Caki2 (cell line): ENCODE measurements around the gene PIP5K1C. TPM values are rescaled to one million over a fixed set of nuclear protein-coding genes. Genes with fewer than 3 reads are reported as not detected.
A peak's percentile ranks its signal among the peaks of the same experiment; 100 is the strongest.

Experiments
- DNase-seq: peaks from one replicate; pipeline ENCODE4 v3.0.0-alpha.2; 2015; ENCODE audit warnings: low read depth
- in situ Hi-C: cut with HindIII; loops from 2 replicates; pipeline ENCODE4 v1.10.0; 2016; ENCODE audit warnings: low sequenced_read_pairs, low pct_unique_long_range_greater_than_20kb, mixed read lengths
- total RNA-seq: library from RNA; depleted of rRNA; stranded (reverse); fragments of >200 nt; shearing (Covaris generic); gene quantifications from 2 replicates; pipeline ENCODE4 v1.2.3, GENCODE V29; 2014; ENCODE audit warnings: low replicate concordance

PIP5K1C gene
- total RNA-seq, 1 experiment from 2014 or later = 6.4 TPM

DNA sequence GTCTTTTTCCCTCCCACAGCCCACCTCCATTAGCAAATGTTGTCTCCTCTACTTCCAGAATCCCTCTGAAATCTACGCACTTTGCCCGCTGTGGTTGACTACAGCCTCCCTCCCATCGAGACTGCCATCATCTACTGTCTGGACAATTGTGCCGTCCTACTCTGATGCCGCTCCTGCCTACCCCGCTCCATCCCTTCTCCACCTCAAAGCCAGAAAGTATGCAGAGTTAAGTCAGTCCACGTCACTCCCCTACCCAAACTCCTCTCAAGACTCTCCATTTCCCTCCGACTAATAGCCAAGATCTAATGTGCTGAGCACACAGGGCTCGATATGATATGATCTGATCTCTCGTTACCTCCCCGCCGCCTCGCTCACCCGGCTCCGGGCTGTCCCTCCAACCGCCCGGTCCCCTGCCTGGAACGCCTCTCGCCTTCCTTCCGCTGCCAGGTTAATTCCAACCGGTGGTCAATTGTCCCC lies 74.2 kb downstream of the PIP5K1C start:
- in situ Hi-C loops = no loop called here

DNA sequence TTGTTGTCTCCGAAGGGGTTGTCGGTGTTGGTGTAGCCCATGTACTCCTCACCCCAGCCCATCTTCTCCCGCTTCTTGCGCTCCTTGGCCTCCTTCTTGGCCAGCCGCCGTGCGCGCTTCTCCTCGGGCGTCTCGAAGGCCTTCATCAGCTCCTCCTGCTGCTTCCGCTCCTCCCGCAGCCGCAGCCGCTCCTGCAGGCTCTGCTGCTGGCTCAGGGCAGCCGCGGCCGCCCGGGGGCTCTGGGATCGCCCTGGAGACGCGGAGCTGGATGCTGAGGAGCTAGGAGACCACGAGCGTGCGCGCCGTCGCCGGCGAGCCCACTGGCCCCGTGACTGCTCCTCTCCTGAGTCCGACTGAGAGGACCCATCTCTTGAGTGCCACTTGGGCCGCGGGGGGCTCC lies 76.6 kb downstream of the PIP5K1C start:
- DNase-seq = no peak
- in situ Hi-C loops = no loop called here

More for the DNA sequence above, 74.2 kb downstream of the PIP5K1C start:
- no peak for DNase-seq

DNA sequence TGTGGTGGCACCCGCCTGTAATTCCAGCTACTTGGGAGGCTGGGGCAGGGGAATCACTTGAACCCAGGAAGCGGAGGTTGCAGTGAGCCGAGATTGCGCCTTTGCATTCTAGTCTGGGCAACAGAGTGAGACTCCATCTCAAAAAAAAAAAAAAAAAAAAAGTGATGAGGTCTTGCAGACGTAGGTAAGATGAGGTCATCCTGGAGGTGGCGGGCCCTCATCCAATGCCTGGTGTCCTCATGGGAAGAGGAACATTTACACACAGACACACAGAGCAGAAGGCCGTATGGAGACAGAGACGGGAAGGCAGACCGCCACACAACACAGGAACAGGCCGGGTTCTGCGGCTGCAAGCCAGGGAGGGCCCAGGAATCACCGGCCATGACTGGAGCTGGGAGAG lies 78.0 kb downstream of the PIP5K1C start:
- DNase-seq = no peak
- in situ Hi-C loops = no loop called here

DNA sequence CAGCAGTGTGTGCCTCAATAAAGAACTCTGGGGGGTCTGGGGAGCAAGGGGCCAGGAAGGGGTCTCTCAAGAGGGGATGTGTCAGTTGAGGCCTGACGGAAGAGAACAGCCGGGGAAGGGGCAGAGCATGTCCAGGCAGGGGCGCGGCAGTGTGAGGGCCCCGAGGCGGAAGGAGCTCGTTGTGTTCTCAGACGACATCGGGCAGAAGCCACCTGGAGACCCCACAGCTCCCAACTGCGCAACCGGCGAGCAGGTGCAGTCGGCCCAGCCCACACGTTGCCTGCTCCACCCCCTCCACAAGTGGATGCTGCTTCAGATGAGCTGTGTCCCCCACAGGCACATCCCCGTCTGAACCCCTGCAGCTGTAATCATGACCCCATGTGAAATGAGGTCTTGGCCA lies 78.6 kb downstream of the PIP5K1C start:
- DNase-seq = no peak
- in situ Hi-C loops = no loop called here

DNA sequence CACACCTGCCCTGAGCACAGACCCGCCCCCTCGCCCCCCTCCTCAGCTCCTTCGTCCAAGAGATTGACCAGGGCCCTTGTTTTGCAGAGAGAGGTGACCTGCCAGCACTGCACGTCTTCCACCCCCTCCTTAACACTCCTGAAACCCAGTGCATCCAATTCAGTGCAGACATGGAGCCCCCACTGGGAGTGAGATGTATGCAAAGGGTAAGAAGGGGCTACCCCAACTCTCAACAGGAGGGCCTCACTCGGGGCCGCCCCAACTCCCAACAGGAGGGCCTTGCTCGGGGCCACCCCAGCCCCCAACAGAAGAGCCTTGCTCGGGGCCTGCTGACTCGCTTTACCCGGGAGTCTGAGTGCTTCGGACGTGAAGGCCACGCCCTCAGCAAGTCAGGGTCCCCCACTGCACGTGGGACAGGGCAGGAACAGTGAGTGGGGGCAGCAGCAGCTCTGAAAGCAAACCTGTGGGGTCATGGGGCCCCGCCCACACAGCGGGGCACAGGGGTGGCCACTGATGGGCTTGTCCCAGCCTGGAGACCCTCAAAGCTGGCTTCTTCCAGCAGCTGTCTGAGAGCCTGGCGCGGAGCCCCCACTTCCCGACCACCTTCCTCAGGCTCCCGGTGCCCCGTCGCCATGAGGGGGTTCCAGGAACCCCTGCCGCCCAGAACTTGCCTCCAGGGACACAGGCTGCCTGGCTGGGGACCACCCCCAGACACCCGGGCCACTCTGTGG lies 79.3 kb downstream of the PIP5K1C start:
- in situ Hi-C loops = no loop called here

DNA sequence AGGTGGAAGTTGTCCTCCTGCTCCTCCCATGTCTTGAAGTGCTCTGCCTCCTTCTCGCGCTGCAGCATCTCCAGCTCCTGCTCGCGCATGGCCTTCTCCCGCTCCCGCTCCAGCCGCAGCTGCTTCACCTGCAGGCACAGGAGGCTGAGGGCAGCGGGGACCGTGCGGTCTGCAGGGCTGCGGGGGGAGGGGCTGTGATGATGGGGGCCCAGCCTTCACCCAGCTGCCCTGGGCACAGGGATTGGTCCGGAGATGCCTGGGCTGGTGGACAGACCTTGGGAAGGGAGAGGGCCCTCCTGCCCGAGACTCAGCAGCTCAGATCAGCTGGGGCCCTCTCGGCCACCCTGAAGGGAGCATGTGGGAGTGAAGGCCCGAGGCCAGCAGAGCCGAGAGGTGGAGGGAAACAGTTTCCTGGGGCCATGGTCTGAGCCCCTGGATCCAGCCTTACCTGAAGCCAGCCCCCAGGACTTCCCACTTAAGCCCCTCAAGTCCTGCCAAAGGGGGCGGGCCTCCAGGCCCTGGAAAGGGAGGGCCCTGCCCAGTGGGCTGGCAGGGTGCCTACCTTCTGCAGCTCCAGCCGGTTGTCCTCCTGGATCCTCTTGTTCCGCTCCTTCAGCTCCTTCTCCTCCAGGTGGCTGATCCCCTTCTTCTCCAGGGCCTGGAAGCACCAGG lies 80.0 kb downstream of the PIP5K1C start:
- DNase-seq = no peak
- in situ Hi-C loops = no loop called here

More for the DNA sequence above, 79.3 kb downstream of the PIP5K1C start:
- DNase-seq = no peak

DNA sequence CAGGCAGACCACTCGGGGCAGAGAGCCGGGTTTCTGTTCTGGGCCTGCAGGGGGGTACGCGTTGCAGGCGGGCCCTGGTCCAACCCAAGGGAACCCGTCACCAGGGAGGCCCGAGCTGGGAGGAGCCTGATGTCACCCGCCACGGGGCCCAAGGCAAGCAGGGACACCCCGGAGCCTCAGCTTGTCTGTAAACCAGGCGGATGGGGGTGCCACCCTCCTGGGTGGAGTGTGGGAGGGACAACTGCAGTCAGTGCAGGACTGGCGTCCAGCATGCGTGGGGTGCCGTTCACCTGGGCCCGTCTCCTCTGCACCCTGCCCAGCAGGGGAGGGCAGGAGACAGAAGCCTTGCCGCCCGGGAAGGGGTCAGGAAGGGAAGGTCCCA lies 80.6 kb downstream of the PIP5K1C start:
- in situ Hi-C loops = no loop called here
- no peak for DNase-seq

DNA sequence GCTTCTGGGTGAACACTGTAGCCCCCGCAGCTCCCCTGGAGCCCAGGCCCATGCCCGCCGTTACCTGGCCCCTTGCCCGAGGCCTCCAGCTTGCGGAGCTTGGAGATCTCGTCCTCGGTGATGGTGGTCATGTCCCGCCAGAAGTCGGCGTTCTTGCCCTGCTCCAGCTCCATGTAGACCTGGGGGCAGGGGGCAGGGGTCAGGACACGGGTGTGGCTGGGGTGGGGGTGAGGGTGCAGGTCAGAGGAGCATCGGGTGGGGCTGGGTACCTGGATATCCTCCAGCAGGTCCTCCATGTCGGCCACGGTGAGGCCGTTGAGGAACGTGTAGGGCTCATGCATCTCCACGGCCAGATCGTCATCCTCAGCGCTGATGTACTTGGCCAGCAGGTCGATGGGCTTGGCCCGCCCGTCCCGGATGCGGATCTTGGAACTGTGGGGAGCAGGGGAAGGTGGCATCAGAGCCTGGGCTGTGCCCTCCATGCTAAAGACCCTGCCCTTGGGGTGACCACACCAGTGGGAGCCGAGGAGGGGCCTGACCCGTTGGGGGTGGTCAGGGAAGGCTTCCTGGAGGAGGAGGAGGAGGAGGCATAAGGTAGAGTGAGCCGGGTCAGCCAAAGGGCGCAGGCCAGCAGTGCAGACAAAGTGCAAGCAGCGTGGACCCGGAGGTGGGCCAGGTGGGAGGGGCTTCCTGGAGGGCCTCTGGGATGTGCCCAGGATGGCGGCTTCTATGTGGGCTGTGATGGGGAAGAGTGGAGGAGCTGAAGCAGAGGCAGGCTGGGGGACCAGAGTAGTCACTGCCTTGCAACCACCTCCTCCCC lies 81.2 kb downstream of the PIP5K1C start:
- in situ Hi-C loops = no loop called here
- DNase-seq = no peak

DNA sequence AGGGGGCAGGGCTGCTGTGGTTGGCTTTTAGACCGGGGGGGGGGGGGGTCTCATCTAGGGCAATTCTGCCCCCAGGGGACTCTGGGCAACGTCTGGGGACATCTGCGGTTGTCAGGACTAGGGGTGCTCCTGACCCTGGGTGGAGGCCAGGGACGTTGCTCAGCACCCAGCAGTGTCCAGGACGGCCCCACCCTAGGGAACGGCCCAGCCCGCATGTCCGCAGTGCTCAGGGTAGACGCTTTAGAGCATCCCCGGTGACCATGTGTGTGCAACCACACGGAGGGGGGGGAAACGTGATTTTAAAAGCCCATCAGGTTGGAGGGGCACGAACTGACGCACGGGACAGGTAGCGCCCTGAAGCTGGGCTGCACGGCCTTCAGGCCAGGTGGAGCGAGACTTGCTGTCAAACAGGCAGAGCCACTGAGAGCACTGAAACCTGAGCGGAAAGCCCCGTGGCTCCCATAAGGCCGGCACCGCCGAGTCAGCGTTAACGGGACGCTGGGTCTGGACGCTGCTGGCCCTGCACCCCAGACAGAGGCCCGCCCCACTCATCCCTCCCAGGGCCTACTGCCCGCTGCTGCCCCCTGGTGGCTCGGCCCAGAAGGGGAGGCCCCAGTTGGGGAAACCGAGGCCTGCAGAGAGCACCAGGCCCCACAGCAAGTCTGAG lies 82.0 kb downstream of the PIP5K1C start:
- in situ Hi-C loops = no loop called here
- DNase-seq = peak; percentile 12

DNA sequence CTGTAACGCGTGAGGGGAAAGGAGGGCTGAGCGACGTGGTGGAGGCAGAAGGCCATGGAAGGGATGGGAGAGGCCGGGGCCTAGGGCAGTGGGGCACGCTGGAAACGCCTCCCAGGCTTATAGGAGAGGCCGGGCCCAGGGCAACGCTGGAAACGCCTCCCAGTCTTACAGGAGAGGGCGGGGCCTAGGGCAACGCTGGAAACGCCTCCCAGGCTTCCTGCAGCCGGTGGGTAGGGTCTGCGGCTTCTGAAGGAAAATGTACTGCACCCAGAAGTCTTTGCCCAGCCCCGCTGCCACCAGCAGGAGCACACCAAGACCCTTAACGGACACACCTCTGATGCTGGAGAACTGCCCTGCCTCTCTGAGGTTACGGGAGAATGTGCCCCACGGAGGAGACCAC lies 82.8 kb downstream of the PIP5K1C start:
- no peak for DNase-seq
- in situ Hi-C loops = no loop called here

DNA sequence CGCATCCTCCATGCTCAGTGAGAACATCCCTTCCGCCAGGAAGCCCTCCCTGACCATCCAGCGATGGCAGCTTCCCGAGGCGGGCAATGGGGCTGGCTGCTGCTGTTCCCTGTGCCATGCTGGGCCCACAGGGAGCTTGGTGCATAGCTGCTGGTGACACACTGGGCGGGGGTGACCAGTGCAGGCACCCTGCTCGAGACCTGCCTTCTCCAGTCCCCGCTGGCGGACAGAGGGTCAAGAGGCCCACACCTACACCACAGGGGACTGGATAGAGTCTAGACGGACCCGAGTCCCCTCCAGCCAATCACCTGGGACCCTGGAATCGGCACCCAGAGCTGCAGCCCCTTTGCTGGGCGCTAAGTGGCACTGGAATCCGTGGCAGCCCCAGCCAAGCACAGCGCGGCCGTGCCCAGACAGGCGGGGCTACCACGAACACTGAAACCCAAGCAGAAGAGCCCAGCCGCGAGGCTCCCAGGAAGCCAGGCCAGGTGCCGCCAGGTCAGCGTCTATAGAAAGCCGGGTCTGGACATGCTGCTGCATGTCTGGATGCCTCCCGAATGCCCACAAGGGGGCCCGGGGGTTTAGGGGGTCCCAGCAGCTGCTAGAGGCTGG lies 84.6 kb downstream of the PIP5K1C start:
- in situ Hi-C loops = no loop called here
- no peak for DNase-seq

DNA sequence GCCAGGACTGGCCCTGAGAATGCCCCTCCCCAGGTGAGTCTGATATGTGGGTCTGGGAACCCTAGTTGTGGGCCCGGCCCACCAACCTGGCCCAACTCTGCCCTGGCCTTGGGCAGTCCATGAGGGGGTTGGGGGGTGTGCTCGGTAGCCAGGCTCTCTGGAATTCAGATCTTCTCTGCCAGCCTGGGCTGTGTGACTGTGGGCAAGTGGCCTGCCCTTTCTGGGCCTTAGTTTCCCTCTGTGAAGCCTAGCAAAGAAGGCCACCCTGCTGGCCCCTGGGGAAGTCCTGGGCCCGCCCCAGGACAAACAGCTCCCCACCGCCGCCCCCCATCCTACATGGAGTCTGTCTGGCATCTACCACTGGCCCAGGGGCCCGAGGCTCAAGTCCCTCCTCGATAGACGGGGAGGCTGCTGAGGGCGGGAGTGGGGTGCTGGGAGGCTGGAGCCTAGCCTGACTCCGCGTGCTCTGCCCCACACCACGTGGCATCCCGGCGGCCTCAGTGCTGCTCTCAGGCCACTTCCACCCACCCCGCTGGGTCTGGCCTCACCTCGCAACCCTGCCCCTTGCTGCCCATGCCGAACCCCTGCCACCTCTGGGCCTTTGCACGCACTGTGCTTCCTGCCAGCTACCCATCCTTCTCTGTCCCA lies 85.3 kb downstream of the PIP5K1C start:
- in situ Hi-C loops = no loop called here
- no peak for DNase-seq

DNA sequence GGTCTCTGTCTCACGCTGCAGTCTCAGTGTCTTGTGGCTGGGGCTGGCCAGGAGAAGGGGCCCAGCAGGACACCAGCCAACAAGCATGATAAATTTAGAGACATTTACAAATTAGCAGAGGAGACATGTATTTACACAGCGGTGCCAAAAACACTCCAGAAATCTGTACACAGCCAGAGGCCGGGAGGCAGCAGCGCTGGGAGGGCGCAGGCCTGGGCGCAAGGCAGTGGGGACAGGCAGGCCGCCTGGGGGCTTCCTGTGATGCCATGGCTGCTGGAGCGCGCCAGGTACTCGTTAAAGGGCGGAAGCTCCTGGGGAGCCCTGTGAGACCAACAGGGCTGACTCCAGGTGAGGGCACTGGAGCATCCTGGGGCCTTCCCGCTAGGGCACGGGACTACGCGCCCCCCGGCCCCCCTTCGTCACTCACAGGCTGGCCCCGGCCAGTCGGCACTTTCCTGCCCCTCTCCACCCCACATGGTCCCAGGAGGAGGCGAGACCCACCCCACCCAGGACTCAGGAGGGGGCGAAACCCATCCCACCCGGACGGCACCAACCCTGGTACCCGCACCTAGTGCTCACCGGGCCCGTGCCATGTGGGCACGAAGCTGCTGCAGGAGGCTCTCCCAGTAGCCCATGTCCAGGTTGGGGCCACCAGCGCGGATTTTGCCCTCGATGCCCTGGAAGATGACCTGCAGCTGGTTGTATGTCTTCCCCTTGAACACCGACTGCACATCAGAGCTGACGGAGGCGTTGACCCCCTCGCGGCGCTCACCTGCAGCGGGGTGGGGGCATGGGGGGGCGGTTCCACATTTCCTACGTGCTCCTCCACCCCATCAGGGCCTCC lies 86.2 kb downstream of the PIP5K1C start:
- no peak for DNase-seq
- in situ Hi-C loops = no loop called here

DNA sequence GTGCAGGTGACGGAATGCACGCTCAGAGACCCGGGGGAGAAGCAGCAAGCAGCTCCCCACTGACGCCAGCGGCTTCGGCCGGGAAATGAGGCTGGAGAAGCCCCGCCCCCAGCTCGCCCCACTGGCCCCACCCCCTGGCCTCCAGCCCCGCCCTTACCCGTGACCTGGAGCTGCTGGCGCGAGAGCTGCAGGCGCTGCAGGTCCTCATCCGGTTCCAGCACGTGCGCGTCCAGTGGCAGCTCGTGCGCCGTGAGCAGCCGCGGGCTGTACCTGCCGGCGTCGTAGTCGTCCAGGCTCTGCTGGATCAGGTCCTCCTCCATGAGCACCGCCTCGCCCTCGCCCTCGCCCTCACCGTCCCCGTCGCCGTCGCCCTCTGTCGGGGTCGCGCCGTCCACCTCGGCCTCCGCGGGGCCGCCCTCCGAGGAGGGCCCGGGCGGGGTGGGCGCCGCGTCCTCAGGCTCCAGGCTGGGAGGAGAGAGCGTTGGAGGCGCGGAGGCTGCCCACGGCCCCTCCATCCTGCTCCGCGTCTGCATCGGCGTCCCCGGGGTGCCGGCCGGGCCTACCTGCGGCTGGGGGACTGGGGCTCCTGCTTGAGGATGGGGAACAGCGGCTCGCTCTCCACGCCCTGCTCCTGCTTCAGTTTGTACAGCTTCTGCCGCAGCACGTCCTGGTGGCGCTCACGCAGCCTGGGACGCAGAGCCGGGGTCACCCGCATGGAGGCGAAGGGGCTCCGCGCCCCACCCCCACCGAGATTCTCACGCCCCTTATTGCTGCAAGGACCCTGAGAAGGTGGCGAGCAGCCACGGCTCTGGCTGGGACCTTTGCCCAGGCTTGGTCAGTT lies 87.1 kb downstream of the PIP5K1C start:
- in situ Hi-C loops = no loop called here
- no peak for DNase-seq

DNA sequence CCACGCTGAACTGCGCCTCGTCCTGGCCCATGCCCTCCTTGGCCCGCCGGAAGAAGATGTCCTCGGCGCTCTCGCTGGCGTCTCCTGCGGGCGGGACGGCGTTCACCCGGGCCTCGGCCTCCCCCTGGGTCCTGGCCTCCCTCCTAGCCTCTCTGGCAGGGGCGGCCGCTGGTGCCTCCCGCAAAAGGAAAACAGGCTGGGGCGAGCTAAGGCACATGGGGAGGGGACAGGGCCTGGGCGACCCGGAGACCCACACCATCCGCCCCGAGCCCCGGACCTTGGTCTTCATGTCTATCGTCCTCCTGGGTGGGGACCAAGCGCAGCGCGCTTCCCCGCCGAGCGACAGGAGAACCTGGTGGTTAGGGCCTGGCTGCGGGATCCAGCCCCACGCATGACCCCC lies 87.9 kb downstream of the PIP5K1C start:
- DNase-seq = no peak

DNA sequence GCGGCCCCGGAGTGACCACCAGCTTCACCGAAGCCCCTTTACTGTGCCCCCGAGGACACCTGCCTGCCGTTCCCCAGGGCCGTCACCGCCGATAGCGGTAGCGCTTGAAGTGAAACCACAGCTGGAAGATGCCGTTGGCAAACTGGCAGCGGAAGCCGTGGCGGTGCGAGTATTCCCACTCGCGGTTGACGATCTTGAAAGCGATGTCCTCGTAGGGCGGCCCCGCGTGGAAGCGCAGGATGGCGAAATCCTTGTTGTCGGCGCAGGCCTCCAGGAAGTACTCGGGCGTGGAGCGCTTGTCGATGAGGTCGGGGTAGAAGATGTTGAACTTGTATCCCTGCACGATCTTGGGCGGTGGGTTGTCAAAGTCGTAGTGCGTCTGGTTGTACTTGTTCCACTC lies 88.4 kb downstream of the PIP5K1C start:
- in situ Hi-C loops = no loop called here

More for the DNA sequence above, 87.9 kb downstream of the PIP5K1C start:
- in situ Hi-C loops = no loop called here

More for the DNA sequence above, 88.4 kb downstream of the PIP5K1C start:
- no peak for DNase-seq
